Adrenal gland (tissue), 12 donors: ENCODE data around the gene GMDS. TPM values are rescaled to one million over a fixed set of nuclear protein-coding genes. Genes with fewer than 3 reads are reported as not detected.

Experiments
- DNase-seq, 7 donors: peaks; one replicate each; pipeline ENCODE4 v3.0.0-alpha.2; 2019 to 2020
- H3K27ac ChIP-seq, 5 donors: fragments of 200-600 bp; sonication (generic) in 4 of 5; 1 replicate in 3 of 5; 2 replicates in 2 of 5; pipeline versions ENCODE4 v1.5.1 to v1.8.0; 2016 to 2020; ENCODE audit warnings: mild to moderate bottlenecking in 1 of 5
- H3K27me3 ChIP-seq: fragments of 200-600 bp; 2 replicates; pipeline ENCODE4 v1.8.0; 2021
- H3K36me3 ChIP-seq, 2 donors: fragments of 200-600 bp; replicated peaks in 1 of 2; 1 replicate in 1 of 2; 2 replicates in 1 of 2; pipeline versions ENCODE4 v1.5.1 to v1.8.0; 2018 to 2022
- H3K4me1 ChIP-seq, 2 donors: fragments of 200-600 bp; replicated peaks in 1 of 2; 1 replicate in 1 of 2; 2 replicates in 1 of 2; pipeline versions ENCODE4 v1.5.1 to v1.8.0; 2018 to 2021
- H3K4me3 ChIP-seq, 4 donors: fragments of 200-600 bp; sonication (generic) in 3 of 4; one replicate each; pipeline ENCODE4 v1.5.1; 2016 to 2018
- H3K9me3 ChIP-seq, 3 donors: fragments of 200-600 bp; sonication (generic) in 1 of 3; replicated peaks in 1 of 3; 1 replicate in 2 of 3; 2 replicates in 1 of 3; pipeline versions ENCODE4 v1.5.1 to v1.8.0; 2016 to 2021
- CTCF ChIP-seq, 6 experiments: fragments of 450-650 bp in 4 of 6; fragments of 200-600 bp in 2 of 6; sonication (generic) in 1 of 6; IDR thresholded peaks; 1 replicate in 5 of 6; 2 replicates in 1 of 6; pipeline versions ENCODE4 v1.5.1 to v1.8.0; 2016 to 2021; ENCODE audit warnings: antibody characterized with exemption in 6 of 6, mild to moderate bottlenecking in 2 of 6, moderate library complexity in 1 of 6
- POLR2A ChIP-seq, 2 donors: fragments of 450-650 bp; IDR thresholded peaks; one replicate each; pipeline ENCODE4 v1.6.1; 2017; ENCODE audit warnings: antibody characterized with exemption in 2 of 2, mild to moderate bottlenecking in 2 of 2, moderate library complexity in 1 of 2
- WGBS, 4 donors: extraction: QIAGEN DNeasy Blood & Tissue Kit in 2 of 4; methylation state at CpG; one replicate each; pipeline versions ENCODE4 v1.1.5 to v1.1.7; 2013 to 2017; 5-methylcytosine and 5-hydroxymethylcytosine counted together
- intact Hi-C, 2 donors: fragments of 100-400 bp; cut with DNase I; formaldehyde crosslinking; loops; one replicate each; pipeline versions ENCODE4 v1.14.1 to v1.15.0; 2022 to 2023
- polyA plus RNA-seq, 3 donors: library from polyadenylated mRNA; stranded (reverse); fragments of 200-250 nt in 2 of 3; fragments of 350-450 nt in 1 of 3; fragmentation: Illumina TruSeq in 1 of 3; extraction: RNeasy Lipid Tissue Mini Kit (QIAGEN cat#74804) in 1 of 3; gene quantifications; one replicate each; pipeline ENCODE4 v1.2.3, GENCODE V29; 2013 to 2014
- total RNA-seq, 9 donors: library from RNA; depleted of rRNA in 4 of 9; stranded (reverse); fragments of >200 nt in 4 of 9; fragments of 120-200 nt in 1 of 9; fragmentation: NEBNext Ultra II Directional in 1 of 9; extraction: Animal tissue kit (Norgen Biotek cat#: 25700) in 1 of 9; gene quantifications; one replicate each; pipeline versions ENCODE4 v1.1.0 to v1.2.4, GENCODE V29; 2013 to 2023
- donor health status: healthy with polysubstance abuse.
- donor health status: Bipolar disorder and iron deficiency.
- donor health status: DM: yes; HTN: yes; CAD: no.
- donor health status: DM: no; HTN: no; CAD: no.
- donor health status: DM: no; HTN: no; CAD: no.
- donor health status: DM: yes; HTN: yes; CAD: no.

Gene GMDS
- total and polyA plus RNA-seq, 12 donors = 8.5 to 39.2 (median 15.2) TPM

DNA sequence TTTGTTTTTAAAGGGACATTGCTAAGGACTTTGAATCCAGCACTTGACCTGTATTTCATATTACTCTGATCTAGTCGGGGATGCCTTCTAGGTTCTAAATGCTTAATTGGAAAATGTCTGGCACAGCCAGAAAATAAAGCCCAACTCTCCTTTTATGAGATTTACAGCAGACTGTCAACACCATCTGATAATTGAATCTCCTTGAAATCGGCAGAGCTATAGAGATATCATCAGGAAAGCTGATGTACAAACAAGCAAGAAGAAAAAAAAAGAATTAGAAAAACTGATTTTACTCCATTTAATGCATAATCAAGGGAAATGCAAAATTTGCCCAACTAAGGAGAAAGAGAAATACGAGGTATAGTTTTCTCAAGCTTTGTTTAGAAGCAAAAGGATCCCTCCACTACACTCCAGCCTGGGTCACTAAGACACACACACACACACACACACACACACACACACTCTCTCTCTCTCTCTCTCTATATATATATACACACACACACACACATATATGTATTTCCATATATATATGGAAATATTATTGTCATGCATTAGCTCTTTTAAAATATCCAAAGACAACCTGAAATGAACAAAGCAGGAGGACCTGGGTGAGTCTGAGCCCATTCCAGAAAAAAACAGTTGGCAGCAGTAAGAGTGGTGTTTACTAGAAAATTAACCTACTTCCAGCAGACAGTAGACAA lies 645.2 kb downstream of the GMDS start:
- H3K4me1 ChIP-seq = peaks cover 0 to 13% of the 10 kb centered on the region in 2 donors
- WGBS, 4 donors = 53 to 79% (median 72%) methylated on average over 3 of the region's 3 CpGs
- H3K36me3 ChIP-seq = no peaks in the 10 kb centered on the region
- no peak overlapping the region for H3K4me3 ChIP-seq
- intact Hi-C loops = loop anchor here (5.0 to 10.0 kb wide), 4 partner anchors 85 to 597 kb away; no protein-coding TSS in a partner anchor
- TF ChIP-seq CTCF (IDR thresholded peaks at IDR 0.05) (no peak), POLR2A (IDR thresholded peaks at IDR 0.05) (no peak)
- H3K27me3 ChIP-seq = peaks cover 64% of the 10 kb centered on the region
- no peak for DNase-seq
- no peak overlapping the region for H3K27ac ChIP-seq
- H3K9me3 ChIP-seq = no peaks in the 10 kb centered on the region

DNA sequence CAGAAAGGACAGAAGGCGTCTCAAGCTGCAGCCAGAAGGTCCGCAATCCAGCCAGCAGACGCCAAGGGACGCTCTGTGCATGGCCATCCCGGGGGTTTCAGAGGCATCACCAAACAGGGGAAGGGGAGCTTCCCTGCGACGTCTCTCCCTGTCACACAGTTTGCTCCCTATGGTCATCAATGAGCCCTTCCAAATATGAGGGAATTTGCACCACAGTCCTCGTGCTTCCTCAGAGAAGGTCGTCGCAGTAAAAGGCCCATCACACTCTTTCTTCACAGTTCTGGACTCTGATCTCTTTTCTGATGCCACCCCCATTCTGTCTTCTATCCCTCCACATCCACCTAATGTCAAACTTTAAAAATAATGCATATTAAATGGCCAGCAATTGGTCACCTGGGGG lies 645.9 kb downstream of the GMDS start:
- Histone ChIP-seq H3K27ac (no peak overlapping the region), H3K4me1 (peaks cover 0 to 6% of the 10 kb centered on the region in 2 donors), H3K27me3 (peaks cover 62% of the 10 kb centered on the region), H3K4me3 (no peak overlapping the region), H3K9me3 (no peaks in the 10 kb centered on the region), H3K36me3 (no peaks in the 10 kb centered on the region)
- TF ChIP-seq POLR2A (IDR thresholded peaks at IDR 0.05) = no peak
- no peak for TF ChIP-seq CTCF (IDR thresholded peaks at IDR 0.05)
- WGBS, 4 donors = 80 to 92% (median 90%) methylated on average over 10 of the region's 10 CpGs
- DNase-seq = no peak
- intact Hi-C loops = loop anchor here (5.0 to 10.0 kb wide), 5 partner anchors 753 to 1135 kb away; no protein-coding TSS in a partner anchor

- WGBS, 4 donors = 89 to 94% (median 93%) methylated on average over 8 to 24 of the region's 24 CpGs
- Histone ChIP-seq H3K27me3 (peaks cover 61% of the 10 kb centered on the region), H3K4me3 (no peak overlapping the region), H3K27ac (no peak overlapping the region), H3K36me3 (no peaks in the 10 kb centered on the region), H3K4me1 (peaks cover 0 to under 1% of the 10 kb centered on the region in 2 donors), H3K9me3 (no peaks in the 10 kb centered on the region)
- intact Hi-C loops = loop anchor here (5.0 to 10.0 kb wide), 5 partner anchors 753 to 1136 kb away; no protein-coding TSS in a partner anchor
- TF ChIP-seq CTCF (IDR thresholded peaks at IDR 0.05) (no peak), POLR2A (IDR thresholded peaks at IDR 0.05) (no peak)
- no peak for DNase-seq
These were observed 646.5 kb downstream of the GMDS start for GRCh38 chr6:1598886-1599285.

GRCh38 chr6:1598433-1598832 lies 647.0 kb downstream of the GMDS start:
- Histone ChIP-seq H3K4me3 (no peak overlapping the region), H3K4me1 (no peaks in the 10 kb centered on the region), H3K36me3 (no peaks in the 10 kb centered on the region), H3K27me3 (peaks cover 56% of the 10 kb centered on the region), H3K9me3 (no peaks in the 10 kb centered on the region), H3K27ac (no peak overlapping the region)
- WGBS, 4 donors = 77 to 91% (median 88%) methylated on average over 10 of the region's 10 CpGs
- DNase-seq = no peak
- TF ChIP-seq POLR2A (IDR thresholded peaks at IDR 0.05) (no peak), CTCF (IDR thresholded peaks at IDR 0.05) (no peak)
- intact Hi-C loops = loop anchor here (5.0 to 10.0 kb wide), 5 partner anchors 754 to 1136 kb away; no protein-coding TSS in a partner anchor
